Stimulated activated CD4-positive, alpha-beta T cell treated with anti-CD3 and anti-CD28 coated beads, Interleukin-15, amount 100 ng/mL, for 24 hours (primary cell): Measurements from ENCODE around the gene COL15A1.
"Not testable (repeated sequence)": the region's sequence is repeated elsewhere in the genome, so short reads cannot be mapped to it uniquely, and the experiment has no call there.

Experiments used
- DNase-seq: peaks from one replicate; pipeline ENCODE4 v3.0.0-alpha.2; 2020

Gene COL15A1

DNA sequence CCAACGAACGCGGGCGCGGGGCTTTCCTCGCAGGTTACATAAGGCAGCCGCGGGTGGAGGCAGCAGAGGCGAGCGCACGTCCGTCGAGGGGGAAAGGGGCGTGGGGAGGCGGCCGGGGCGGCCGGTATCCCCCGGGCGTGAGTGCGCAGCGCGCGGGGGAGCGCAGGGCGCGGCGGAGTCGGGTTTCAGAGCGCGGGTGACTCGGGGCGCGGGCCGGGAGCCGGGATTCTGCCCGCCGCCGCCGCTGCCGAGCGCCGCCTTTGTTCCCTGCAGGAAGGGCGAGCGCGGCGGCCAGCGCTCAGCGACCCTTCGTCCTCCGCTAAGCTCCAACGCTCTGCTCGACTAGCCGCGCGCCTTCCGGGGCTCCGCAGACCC is at the start of gene COL15A1:
COL15A1 (plus strand) TSS at position 226 of the 375 bp plus-strand sequence. CDS start 155 bp downstream, outside the sequence.
- DNase-seq, result peak; percentile 3

DNA sequence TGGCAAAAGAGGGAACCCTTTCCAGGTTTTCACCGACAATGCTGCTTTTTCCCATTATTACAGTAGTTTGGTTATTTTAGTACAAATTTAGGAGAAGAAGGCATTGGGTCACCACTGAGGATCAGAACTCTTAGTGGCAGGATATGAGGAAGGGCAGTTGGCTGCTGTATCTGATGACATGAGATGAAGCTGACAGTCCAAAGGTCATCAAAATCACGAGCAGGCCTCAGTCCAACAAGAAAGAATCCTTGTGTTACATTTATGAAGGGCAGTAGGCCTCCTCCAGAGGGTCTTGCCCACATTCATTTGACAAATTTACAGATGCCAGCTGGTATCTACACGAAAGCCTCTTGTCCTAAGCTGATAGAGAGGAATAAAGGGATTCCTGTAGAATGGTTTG is 49.5 kb upstream of the COL15A1 start:
- no peak for DNase-seq

DNA sequence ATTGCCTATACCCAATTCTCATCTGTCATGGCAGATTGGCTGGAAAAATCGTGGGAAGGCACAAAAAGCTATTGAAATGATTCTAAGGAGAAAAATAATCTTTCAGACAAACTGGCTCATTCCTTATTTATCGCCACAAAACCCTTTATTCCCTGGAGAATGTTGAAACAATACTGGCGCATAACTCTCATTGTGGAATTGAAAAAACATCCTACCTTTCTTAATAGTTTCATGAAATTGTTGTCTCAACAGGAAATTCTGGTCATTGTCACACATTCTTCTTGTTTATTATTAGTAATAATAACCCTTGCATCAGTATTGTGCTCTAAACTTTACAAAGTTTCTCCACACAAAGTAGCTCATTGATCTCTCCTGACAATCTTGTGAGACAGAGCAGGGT is 48.9 kb upstream of the COL15A1 start:
- DNase-seq, result no peak

DNA sequence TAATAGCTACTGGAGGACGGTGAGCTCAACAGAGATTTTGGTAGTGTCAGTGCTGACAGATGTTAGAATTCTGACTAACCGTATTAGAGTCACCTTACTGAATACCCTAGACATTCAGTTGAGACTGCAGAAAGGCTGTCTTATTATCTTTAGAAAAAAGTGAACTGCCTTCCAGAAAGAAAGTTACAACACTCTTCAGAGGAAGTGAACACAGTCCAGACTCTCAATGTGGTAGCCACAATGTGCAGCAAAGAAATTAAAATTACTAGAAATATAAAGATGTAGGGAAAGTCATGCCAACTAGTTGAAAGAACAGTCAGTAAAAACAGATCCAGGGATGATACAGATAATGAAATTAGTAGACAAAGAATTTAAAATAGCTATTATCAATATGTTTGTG is 47.1 kb upstream of the COL15A1 start:
- DNase-seq, result no peak

DNA sequence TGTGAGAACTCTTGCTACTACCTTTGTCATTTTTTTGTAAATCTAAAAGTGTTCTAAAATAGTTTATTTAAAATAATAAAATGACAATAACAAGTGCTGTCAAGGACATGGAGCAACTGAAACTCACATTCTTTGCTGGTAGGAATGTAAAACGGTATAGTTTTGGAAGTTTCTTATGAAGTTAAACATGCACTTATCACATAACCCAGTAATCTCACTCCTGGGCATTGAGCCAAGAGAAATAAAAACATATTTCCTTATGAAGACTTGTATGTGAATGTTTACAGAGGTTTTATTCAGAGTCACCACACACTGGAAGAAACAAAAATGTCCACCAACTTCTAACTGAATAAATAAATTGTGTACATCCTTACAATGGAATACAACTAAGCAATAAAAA is 46.0 kb upstream of the COL15A1 start:
- DNase-seq, result no peak

DNA sequence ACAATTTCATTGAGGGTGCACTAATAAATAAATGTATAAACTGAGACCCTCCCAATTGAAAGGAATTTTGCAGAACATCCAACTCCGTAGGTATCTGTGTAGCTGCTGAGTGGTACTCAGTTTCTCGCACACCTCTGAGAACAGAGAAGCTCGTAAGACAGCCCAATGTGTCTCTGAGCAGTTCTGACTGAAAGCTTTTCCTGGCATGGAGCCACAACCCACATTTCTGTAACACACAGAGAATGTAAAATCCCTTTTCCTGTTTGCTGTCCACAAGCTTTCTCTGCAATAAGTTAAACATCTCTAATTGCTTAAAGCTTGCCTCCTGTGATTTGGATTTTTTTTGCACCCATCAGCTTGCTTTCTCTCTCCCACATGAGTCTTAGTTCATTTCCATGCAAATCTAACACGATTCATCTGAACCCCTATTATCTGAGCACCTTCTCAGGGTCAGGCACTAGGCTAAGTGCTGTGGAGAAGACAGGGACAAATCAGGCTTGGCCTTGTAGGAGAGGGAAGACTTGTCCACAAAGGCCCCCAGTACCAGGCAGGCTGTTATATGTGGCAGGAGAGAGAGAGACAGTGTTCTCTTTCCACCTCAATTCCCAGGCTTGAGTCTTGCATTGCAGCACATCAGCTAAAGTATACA is 44.2 kb upstream of the COL15A1 start:
- DNase-seq, result peak; percentile 5

DNA sequence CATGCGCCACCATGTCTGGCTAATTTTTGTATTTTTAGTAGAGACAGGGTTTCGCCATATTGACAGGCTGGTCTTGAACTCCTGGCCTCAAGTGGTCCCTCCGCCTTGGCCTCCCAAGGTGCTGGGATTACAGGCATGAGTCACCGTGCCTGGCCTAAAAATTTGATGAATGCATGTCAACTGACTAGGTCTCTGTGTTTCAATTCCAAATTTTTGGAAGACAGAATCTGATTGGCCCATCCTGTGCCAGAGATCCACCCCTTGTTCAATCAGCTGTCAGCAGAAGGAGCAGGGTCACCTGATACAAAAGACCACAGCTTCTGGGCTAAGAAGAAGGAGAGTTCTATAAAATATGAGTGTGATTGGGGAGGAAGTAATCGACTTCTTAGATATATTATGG is 43.5 kb upstream of the COL15A1 start:
- DNase-seq, result no peak

DNA sequence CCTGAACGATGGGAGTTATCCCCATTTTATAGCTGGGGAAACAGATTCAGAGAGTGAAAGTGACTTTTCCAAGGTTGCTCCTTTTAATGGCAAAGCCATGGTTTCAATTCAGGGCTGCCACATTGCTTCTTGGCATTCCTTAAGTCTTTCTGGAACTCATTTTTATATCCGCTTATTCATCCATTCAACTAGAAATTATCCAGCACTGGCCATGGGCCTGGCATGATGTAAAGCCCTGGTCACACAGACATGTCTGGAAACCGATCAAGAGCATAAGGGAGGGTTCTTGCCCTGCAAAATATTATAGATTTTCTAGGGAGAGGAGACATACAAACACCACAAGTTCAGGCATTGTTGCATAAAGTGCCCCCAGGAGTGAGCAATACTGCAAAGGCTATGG is 43.0 kb upstream of the COL15A1 start:
- DNase-seq, result no peak

DNA sequence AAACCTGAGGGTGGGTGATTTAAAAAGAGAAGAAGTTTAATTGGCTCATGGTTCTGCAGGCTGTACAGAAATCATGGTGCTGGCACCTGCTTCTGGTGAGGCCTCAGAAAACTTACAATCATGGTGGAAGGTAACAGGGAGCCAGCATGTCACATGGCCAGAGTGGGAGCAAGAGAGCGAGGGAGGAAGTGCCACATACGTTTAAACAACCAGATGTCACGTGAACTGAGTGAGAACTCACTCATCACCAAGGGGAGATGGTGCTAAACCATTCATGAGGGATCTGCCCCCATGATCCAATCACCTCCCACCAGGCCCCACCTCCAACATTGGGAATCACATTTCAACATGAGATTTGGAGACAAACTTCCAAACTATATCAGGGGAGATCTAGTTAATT is 41.9 kb upstream of the COL15A1 start:
- not testable (repeated sequence) for DNase-seq

DNA sequence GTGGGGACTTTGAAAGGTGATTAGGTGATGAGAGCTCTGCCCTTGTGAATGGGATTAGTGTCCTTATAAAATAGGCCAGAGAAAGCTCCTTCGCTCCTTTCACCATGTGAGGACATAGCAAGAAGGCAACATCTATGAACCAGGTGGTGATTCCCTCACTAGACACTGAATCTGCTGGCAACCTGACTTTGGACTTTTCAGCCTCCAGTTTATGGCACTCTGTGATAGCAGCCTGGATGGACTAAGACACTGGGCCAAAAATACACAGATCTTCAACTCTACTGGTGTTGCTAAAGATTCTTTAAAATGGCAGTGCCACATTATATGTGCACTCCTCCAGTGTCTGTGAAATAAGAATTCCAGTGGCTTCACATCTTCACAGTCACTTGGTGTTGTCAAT is 41.2 kb upstream of the COL15A1 start:
- no peak for DNase-seq

DNA sequence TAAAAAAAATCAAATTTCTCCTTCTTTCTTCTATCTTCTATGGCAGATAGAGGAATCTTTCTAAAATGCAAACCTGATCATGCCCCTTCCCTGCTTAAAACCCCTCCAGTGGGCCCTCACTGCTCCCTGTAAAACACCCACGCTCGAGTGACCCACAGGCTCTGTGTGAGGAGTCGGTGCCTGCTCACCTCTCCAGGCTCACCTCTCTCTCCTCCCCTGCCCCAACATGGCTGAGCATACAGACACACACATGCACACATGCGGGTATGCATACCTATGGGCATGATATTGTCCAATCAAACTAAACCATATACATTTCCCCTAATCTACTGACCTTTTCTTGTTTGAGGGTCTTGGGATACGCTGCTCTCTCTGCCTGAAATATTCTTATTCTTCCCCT is 40.8 kb upstream of the COL15A1 start:
- DNase-seq, result no peak

DNA sequence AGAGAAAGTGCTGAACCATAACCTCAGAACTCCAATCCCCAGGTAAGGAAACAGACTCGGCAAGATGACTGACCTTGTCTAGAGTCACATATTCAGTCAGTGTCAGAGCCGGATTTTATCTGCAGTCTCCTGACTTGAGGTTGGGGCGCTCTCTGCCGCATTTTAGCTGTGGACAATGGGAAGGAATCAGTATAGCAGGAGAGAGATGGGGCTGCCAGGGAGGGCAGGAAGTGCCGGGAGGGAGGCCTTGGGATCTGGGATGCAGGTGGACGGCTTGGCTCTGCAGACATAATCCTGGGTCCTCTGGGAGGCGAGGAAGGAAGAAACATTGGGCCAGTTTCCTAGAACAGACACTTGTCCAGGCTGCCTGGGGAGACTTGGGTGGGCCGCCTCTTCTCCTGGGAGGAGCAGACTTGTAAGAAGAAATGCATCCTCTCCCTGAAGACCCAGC is 39.7 kb upstream of the COL15A1 start:
- no peak for DNase-seq

DNA sequence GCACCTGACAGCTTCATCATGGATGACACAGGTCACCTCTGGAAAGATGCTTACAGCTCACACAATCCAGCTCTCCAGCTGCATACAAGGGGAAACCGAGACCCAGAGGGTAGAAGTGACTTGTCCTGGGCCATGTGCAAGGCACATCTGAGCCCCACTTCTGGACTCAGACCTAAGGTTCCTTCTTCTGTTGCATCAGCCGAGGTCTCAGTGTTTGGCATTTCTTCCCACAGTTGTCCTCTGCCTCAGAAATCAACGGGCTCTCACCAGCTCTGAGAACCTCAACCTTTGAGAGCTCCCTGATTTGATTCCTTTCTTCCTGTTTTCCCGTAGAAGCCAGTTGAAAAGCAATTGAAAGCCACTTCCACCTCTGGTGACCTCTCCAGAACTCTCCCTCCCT is 38.7 kb upstream of the COL15A1 start:
- DNase-seq, result no peak

DNA sequence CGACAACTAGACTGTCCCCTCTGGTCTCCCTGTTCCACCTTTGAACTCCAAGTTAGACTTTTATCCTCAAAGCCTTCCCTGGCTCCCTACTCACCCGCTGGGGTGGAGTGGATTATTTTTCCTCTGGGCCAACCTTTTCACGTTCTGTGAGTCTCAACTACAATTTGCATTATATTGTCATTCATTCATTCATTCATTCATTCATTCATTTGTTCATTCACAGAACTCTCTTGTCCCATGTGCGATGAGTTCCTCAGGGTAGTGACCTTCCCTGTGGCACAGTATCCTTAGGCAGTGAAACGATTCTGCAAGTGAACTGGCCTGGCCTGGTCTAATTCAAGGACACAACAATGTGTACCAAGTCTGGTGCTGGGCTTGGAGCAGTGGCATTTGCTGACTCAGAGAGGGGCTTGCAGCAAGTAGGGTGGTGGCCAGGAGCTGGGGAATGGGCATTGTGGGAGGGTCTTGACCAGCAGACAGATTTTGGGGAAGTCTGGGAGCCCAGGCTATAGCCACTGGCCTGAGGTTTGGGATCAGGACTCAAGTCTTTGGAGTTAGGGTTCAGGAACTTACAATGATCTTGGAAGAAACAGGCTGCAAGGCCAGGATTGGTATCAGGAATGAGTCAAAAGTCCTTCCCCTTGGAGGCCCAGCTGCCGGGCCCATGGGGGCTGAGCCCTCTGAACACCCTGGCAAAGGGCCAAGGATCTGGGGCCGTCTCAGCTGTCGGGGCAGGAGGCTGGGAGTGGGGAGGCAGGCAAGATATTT is 37.2 kb upstream of the COL15A1 start:
- DNase-seq, result no peak

DNA sequence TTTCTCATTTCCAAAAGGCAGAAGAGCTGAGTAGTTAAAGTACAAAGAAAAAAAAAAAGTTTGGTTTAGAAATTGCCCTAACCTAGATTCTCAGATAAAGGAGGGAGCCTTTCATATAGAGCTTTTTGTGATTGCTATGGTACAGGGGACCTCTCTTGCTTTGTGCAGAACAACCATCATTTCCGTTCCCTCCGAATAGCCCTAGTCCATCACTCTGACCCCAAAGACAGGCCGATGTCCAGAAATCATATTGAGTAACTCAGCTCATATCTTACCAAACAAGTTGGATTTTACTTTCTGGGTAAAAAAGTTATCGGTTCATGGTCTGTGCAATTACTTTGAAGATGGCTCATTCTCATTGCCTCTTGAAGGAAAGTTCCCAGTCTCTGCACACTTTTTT is 36.7 kb upstream of the COL15A1 start:
- no peak for DNase-seq

DNA sequence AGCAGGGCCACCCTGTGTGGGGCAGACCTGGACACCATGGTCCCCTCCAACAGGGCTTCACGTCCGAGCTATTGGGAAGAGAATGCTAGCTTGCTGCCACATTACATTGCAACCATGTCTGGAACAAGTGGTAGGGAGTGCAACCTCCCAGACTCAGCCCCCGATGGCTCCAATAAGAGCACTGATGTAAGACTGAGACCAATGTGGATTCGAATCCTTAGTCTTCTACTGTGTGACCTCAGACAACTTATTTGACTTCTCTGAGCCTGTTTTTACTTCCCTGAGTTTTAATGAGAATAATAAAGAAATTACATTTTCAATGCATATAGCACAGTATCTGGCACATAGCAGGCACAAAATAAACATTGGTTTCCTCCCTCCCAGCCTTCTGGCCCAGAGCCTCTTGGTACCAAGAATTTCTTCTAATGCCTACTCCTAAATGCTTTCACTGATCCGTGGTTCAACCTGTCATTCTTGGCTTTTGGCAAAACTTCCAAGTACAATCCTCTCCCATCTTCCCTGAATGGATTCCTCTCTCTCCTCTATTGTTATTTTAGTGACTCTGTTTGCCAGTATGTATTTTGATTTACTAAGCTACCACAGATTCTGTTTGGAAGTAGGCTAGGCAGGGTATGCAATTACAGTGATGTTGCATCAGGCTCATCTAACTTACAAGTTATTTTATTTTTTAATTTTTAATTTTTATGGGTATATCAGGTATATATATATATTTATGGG is 34.6 kb upstream of the COL15A1 start:
- no peak for DNase-seq

DNA sequence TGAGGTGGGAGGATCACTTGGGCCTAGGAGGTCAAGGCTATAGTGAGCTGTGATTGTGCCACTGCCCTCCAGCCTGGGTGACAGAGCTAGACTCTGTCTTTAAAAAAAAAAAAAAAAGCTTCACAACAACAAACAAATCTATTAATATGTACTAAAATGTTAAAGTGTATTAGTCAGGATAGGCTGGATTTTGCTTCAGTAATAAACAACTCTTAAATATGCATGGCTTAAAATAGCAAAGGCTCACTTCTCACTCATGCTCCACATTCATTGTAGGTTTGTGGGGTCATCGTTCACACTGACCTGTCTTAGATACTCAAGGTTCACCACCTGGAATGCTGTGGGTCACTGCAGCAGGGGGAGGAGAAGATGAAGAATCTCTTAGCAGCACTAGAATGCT is 33.8 kb upstream of the COL15A1 start:
- DNase-seq, result no peak

DNA sequence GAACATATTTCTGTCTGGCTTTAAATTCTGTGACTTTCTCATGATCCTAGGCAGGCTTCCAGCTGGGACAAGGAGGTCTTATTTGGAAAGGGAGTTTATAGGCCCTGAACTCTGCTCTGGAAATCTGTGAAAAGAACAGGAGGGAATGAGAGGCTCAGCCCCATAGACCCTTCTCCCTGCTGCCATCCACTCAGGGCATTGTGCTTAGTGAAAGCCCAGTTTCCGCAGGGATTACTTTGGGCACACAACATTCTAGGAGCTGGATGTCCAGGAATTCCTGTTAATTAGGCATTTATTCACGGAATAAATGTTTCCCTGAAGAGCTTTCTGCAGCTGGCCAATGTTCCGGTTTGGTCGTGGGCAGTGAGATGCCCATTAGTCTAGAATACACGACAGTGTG is 32.7 kb upstream of the COL15A1 start:
- DNase-seq, result no peak

DNA sequence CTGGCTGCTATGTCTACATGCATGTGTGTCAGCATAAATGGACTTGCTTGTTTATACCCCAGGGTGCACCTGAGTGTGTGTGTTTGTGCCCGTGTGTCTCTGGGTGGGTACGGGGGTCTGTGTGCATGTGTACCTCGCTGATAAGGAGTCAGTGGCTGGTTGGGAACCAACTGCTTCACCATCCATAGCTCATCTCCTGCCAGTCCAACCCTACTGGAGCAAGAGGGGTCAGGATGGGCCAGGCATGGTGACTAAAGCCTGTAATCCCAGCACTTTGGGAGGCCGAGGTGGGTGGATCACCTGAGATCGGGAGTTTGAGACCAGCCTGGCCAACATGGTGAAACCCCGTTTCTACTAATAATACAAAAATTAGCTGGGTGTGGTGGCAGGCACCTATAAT is 32.0 kb upstream of the COL15A1 start:
- DNase-seq, result not testable (repeated sequence)

DNA sequence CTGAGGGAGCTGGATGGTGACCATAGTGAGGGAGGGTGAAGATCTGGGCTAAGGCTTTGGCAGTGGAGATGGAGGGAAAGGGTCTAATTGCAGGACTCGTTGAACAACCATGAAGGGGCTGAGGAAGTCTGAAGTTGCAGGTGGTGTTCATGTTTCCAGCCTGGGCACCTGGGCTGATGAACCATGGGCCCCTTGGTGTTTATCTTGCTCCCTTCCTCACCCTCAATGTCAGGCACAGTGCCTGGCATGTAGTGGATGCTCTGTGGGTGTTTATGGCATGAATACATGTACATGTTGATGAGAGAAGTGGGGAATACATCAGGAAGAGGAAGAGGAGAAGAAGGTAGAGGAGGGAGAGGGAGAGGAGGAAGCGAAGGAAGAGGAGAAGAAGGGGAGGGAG is 31.3 kb upstream of the COL15A1 start:
- DNase-seq, result no peak

DNA sequence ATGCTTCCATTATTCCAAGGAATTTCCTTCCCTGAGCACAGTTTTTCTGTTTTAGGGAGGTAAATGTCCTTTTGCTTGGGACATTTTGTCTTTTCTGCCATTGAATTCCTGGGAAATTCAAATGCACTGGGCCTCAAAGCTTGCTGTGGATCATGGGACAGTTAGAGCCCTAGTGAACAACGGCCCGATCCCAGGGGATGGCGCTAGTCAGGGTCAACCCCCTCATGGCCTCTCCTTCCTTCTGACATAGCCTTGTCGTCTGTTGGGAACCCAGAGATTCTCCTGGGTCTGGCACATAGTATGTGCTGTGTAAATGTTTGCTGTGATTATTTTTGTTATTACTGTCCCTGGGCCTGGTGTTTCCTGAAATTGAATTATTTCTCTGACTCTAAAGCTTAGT is 30.7 kb upstream of the COL15A1 start:
- DNase-seq, result no peak

DNA sequence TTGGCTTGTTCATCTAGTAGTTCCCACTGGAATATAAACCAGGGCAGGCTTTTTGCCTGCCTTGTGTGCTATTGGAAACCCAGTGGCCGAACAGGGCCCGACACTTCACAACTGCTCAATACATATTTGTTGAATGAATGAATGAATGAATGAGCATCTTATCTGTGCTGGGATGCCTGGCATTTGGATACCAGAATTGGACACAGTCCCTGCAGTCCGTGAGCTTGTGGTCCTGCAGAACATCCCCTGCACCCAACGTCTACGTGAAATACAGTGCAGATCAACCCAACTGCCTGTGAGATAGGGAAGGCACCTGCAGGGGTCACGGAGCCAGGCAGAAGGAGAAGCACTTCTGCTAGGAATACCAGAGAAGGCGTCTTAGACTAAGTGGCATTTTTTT is 30.0 kb upstream of the COL15A1 start:
- DNase-seq, result no peak

DNA sequence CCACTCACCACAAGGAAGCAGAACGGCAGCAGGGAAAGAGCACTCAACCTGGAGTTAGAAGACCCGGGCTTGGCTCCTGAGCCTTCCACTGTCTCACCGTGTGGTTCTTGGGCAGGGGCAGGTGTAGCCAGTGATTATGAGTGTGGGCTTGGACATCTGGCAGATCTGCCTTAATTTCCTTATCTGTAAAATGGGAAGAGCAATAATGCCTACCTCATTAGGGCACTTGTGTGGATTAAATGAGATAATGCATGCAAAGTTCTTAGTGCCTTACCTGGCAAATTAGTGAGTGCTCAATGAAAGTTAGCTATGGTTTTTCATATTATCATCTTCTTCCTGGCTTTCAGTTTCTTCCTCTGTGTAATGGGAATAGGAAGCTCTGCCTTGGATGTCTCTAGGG is 28.1 kb upstream of the COL15A1 start:
- DNase-seq, result no peak

DNA sequence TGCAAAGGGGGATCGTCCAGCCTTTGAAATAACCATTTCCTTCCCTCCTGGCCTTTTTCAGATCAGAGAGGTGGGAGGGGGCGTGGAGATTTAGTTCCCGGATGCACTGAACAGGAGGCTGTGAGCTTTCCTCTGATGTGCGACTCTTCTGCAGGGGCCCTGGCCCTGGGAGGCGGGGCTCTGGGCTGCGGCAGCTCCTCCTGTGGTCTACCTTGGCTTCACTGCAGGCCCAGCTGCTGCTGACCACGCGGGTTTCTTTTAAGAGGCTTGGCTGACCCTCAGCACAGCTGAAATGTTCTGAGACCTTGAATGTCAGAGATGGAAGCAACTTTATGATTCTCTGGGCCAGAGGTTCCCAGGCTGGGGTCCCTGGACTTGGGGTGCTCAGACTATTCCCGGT is 27.0 kb upstream of the COL15A1 start:
- no peak for DNase-seq
